ENCODE results near the gene PRKACA.
A peak's percentile ranks its signal among the peaks of the same experiment; 100 is the strongest.
"Not testable (repeated sequence)": the region's sequence is repeated elsewhere in the genome, so short reads cannot be mapped to it uniquely, and the experiment has no call there.

The PRKACA gene

GRCh38 chr19:14147797-14148605, 30.4 kb upstream of the PRKACA start:
- no peak for DNase-seq (ENCODE audit: low read depth)

DNA sequence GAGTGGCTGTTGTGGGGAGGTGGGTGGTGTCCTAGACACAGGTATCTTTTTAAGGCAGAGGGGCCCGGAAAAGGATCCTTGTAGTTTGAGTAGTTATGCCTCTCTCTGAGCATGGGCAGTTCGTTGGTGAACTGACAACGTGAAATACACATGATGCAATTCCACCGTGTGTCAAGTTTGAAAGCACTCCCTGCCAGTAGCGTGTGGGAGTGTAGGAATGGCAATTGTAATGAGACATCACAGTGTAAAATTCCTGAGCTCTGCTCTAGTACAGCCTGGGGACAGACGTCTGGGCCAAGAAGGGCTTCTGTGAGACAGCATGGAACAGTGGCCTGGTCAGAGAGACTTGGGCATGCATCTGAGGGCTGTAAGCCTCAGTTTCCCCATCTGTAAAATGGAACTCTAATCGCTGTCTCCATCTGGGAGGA, 29.2 kb upstream of the PRKACA start:
- DNase-seq (ENCODE audit: low read depth): no peak

GRCh38 chr19:14146169-14146568, 28.6 kb upstream of the PRKACA start:
- not testable (repeated sequence) for DNase-seq (ENCODE audit: low read depth)

DNA sequence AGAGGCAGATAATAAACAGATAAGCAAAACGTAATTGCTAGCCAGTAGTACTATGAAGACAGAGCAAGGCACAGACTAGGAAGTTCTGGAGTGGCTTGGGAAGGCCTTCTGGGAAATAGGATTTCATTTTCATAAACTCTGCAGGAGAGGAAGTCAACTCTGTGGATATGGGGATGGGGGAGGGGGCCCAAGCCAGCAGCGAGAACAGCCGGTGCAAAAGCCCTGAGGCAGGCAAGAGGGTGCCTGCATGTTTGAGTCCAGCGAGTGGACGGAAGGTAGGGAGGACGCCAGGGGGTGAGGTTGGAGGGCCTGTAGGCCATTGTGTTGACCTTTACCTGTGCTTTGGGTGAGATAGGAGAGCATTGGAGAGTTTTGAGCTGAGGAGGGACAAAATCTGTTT, 27.8 kb upstream of the PRKACA start:
- no peak for DNase-seq (ENCODE audit: low read depth)

- DNase-seq (ENCODE audit: low read depth): no peak
Measured at GRCh38 chr19:14142262-14143190, 25.0 kb upstream of the PRKACA start.

- no peak for DNase-seq (ENCODE audit: low read depth)
Measured at GRCh38 chr19:14141041-14141440, 23.5 kb upstream of the PRKACA start.

- DNase-seq (ENCODE audit: low read depth): no peak
Measured at GRCh38 chr19:14139944-14140343, 22.4 kb upstream of the PRKACA start.

GRCh38 chr19:14138576-14139265, 21.2 kb upstream of the PRKACA start:
- DNase-seq (ENCODE audit: low read depth): no peak

DNA sequence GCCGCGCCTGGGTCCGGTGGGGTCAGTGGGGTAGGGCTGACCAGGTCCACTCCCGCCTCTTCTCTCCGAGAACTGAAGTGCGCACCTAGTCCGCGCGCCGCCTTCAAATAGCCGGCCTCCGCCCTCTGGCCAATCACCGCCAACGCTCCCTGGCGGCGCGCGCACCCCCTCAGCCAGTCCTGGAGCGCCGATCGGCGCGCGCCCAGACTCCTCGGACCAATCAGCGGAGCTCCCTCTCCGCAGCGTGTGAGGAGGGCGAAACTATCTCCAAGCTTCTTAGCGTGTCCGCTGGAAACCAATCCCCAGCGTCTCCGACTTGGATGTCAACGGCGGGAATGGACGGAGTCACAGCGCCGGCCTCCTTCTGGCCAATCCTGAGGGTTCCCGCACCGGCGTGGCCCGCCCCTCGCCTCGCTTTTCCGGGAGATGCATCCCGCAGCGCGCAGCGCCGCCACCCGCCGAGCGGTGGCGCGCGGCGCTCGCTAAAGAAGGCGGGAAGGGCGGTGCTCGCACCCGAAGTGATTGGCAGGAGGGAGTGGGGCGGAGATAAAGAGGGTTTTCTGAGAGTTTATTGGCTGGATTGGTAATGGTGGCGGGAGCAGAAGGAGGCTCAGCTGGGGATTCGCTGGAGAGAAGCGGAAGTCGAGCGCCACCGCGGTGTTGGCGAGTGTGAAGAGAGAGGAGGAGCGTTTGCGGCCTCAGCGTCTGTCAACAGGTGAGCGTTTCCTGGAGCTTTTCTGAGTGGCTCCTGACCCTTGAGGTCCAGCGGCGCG, 19.1 kb upstream of the PRKACA start, which contains the start of gene ASF1B:
ASF1B (minus strand) TSS at position 81 of the 773 bp plus-strand sequence. CDS start 133 bp downstream, outside the sequence.
- peak; percentile 98 for DNase-seq (ENCODE audit: low read depth)

DNA sequence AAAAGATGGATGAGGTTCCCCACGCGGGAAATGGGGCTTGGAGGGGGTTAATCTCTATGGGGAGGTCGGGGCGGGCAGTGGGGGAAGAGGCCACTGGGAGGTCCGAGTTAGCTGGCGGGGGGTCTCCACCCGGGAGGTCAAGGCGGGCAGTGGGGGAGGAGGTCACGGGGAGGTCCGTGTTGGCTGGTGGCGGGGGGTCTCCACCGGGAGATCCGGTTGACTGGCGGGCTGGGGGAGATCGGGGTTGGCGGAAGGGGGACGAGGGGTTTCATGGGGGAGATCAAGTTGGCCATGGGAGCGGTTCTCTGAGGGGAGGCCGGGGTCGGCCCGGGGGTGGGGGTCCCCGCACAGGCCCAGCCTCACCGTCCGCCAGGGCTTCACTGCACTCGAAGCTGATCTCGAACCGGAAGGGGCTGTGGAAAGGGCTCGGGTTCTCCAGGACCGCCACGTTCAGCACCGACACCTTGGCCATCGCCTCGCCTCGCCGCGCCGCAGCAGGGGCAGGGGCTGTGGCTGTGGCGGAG, 18.5 kb upstream of the PRKACA start:
- no peak for DNase-seq (ENCODE audit: low read depth)

DNA sequence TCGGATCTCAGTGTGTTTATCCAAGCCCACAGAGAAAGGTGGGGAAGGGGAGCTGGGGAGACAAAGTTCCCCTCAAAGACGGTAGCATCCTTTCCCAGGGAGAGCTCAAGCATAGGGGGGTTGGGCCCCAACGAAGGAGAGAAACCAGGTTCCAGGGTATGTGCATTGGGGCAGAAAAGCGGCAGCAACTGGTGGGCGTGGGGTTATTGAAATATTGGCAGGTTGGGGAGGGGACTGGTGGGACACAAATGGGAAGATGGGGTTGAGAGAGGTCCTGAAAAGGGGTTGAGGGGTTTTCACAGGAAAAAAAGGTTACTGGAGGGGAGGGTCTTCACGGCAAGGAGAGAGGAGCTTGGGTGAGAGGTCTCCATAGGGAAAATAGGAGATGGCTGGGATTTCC, 17.8 kb upstream of the PRKACA start:
- no peak for DNase-seq (ENCODE audit: low read depth)

DNA sequence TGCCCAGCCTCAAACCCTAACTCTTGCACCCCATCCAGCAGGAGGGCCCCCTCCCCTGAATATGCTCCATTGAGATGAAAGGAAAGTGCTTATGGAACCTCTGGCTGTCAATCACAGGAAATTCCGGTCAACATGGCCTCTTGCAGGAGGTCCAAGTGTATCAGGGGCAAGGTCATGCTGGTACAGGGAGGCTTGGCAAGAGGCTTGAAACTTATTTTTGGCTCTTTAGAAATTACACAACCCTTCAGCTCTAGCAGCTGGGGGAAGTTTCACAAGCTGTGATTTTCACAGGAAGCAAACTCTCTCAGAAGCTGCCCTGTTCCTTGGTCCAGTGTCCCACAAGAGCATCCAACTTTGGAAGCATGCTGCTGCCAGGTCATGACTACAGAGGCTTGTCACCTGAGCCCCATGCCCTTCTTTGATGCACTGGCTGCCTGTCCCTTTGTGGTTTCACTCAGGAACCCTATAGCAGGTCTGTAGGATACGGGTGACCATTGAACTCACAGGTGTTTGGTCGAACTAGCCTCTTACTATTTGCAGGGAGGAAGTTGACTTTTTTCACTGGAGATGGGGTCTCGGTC, 10.5 kb upstream of the PRKACA start:
- DNase-seq (ENCODE audit: low read depth): no peak

DNA sequence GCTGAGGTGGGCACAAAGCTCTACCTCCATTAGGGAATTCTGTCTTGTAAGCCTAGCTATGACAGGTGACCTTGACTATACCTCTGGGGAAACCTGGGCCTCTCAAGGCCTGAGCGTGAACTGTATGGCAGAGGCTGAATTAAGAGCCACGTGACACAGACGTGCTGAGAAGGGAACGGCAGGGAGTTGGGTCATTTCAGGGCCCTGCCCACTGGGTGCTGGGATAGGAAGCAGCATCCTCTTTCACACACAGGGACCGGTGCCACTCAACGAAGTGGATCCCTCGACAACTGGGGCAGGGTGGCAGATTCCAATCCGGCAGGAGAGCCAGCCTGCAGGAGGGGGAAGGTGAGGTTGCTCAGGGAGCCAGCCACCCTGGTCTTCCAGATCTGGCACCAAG, 9.6 kb upstream of the PRKACA start:
- DNase-seq (ENCODE audit: low read depth): no peak

DNA sequence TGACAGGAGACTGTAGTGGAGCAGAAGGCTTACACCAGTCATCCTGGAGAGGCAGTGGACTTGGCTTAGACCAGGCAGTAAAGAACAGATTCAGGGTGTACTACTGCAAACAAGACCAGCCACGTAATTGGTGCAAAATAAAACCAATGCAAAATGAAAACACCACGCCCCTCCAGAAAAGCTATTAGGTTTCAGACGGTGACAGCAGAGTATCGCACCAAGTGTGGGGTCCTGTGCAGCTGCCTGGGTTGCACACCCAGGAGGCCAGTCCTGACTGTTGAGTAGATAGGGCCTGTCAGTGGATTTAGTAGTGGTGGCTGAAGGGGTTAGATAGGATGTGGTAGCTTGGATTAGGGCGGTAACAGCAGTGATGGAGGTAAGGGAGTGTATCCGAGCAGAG, 5.4 kb upstream of the PRKACA start:
- no peak for DNase-seq (ENCODE audit: low read depth)

GRCh38 chr19:14120497-14120780, 2.9 kb upstream of the PRKACA start:
- DNase-seq (ENCODE audit: low read depth): no peak

- DNase-seq (ENCODE audit: low read depth): no peak
Measured at GRCh38 chr19:14119644-14120496, 2.3 kb upstream of the PRKACA start.

GRCh38 chr19:14119146-14119545, 1.6 kb upstream of the PRKACA start:
- DNase-seq (ENCODE audit: low read depth): no peak

DNA sequence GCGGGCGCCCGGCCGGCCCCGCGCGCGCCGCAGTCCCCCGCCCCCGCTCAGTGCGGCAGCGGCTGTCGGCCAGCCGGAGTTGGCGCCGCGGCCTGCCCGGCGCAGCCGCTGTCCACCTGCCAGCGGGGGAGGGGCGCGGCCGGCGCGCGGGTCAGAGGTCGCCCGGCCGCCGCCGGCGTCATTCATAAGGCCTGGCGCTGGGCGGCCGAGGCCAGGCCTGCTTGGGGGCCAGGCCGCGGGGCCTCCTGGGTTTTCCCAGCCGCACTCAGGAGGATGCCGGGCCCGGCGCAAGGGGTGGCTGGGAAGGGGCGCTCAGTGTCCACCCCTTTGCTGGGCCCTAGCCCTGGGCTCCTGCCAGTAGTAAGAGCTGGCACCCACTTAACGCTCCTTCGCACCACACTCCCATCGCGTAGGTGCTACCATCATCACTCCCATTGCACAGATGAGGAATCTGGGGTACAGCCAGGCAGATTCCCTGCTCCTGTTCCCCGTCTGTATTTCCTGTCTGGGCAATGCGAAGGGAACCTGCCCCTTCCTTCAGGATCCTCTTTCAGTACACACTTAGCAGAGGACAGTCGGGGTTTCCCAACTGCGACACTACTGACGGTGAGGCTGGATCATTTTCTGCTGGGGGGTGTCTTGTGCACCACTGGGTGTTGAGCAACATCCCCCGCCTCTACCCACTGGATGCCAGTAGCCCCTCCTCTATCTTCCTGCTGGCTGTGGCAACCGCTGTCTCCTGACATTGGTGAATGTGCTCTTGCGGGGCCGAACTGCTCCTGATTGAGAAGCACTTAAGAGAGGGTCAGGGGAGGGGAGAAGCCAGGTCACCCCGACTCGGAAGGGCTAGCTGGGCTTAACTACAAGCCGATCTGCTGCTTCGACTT, 846 bp upstream of the PRKACA start:
- DNase-seq (ENCODE audit: low read depth): peak; percentile 39

GRCh38 chr19:14116918-14117578, 514 bp downstream of the PRKACA start:
- no peak for DNase-seq (ENCODE audit: low read depth)
